Activated naive CD4-positive, alpha-beta T cell (primary cell): ENCODE results near the gene CHDH.

Experiments used
- DNase-seq, 4 experiments: peaks; one replicate each; lab custom pipeline; 2025; lab: John Stamatoyannopoulos, UW

CHDH gene

GRCh38 chr3:53849916-53850315 lies 3.7 kb upstream of the CHDH start:
- no peak for DNase-seq

- no peak for DNase-seq
Measured at GRCh38 chr3:53846851-53847155, 584 bp upstream of the CHDH start.

GRCh38 chr3:53845881-53846133 lies 412 bp downstream of the CHDH start:
- no peak for DNase-seq

- no peak for DNase-seq
Measured at GRCh38 chr3:53845103-53845880, 927 bp downstream of the CHDH start.

- no peak for DNase-seq
Measured at GRCh38 chr3:53844262-53845102, 1.7 kb downstream of the CHDH start.

- no peak for DNase-seq
Measured at GRCh38 chr3:53843195-53844177, 2.7 kb downstream of the CHDH start.

GRCh38 chr3:53842436-53843194 lies 3.6 kb downstream of the CHDH start:
- DNase-seq = no peak

- DNase-seq = no peak
Measured at GRCh38 chr3:53841296-53841695, 4.9 kb downstream of the CHDH start.

- DNase-seq = no peak
Measured at GRCh38 chr3:53837331-53837730, 8.9 kb downstream of the CHDH start.

- no peak for DNase-seq
Measured at GRCh38 chr3:53836084-53836872, 9.9 kb downstream of the CHDH start.

GRCh38 chr3:53835257-53835656 lies 11.0 kb downstream of the CHDH start:
- no peak for DNase-seq

GRCh38 chr3:53834429-53835095 lies 11.7 kb downstream of the CHDH start:
- no peak for DNase-seq

GRCh38 chr3:53833700-53834099 lies 12.5 kb downstream of the CHDH start:
- no peak for DNase-seq

GRCh38 chr3:53833053-53833645 lies 13.1 kb downstream of the CHDH start:
- DNase-seq = no peak

- no peak for DNase-seq
Measured at GRCh38 chr3:53830944-53831343, 15.3 kb downstream of the CHDH start.

GRCh38 chr3:53829605-53830004 lies 16.6 kb downstream of the CHDH start:
- no peak for DNase-seq

GRCh38 chr3:53828581-53828980 lies 17.6 kb downstream of the CHDH start:
- no peak for DNase-seq

GRCh38 chr3:53826048-53826447 lies 20.2 kb downstream of the CHDH start:
- no peak for DNase-seq

GRCh38 chr3:53824795-53825194 lies 21.4 kb downstream of the CHDH start:
- DNase-seq = no peak
